HepG2 (cell line): Measurements from ENCODE around the gene C6orf136. TPM values are rescaled to one million over a fixed set of nuclear protein-coding genes. Genes with fewer than 3 reads are reported as not detected.

Experiments
- ATAC-seq: fragments of 200-7000 bp; cut with Tn5 transposase; 3 replicates; pipeline ENCODE4 v1.9.1; 2020; ENCODE audit warnings: mild to moderate bottlenecking, moderate library complexity
- BruUV-seq: library from RNA; stranded (reverse); fragments of 400-500 nt; replicated peaks from 2 replicates; lab custom pipeline; 2021; lab: Mats Ljungman, UMichigan
- CTCF ChIA-PET: fragments of 300-600 bp; formaldehyde crosslinking; extraction: SDS; loops from one replicate; lab custom pipeline; 2021; ENCODE audit warnings: low total read pairs, inconsistent platforms, low intra/inter-chr PET ratio; lab: Yijun Ruan, JAX
- POLR2A ChIA-PET: fragments of 350-600 bp; sonication (Branson Sonifier 250); formaldehyde crosslinking; loops from one replicate; lab custom pipeline; 2020; ENCODE audit warnings: antibody characterized with exemption, inconsistent platforms; lab: Yijun Ruan, JAX
- DNase-seq: peaks from one replicate; pipeline ENCODE4 v3.0.0-alpha.2; 2015; ENCODE audit warnings: low spot score
- FAIRE-seq: peaks from 3 replicates; lab custom pipeline; 2011; peaks lifted over from hg19 to GRCh38; lab: Jason Lieb, UNC
- H2AFZ ChIP-seq: one replicate; pipeline ENCODE4 v1.6.1; 2011; ENCODE audit warnings: low read length, inconsistent platforms
- H3K27ac ChIP-seq: fragments of 300-600 bp; 3 replicates; pipeline ENCODE4 v1.8.0; 2011; ENCODE audit warnings: mixed run types, mild to moderate bottlenecking, mixed read lengths, low read length, inconsistent platforms; ENCODE audit not compliant: insufficient read depth; ENCODE audit errors: extremely low read length
- H3K27me3 ChIP-seq, 2 experiments: fragments of 200-600 bp in 1 of 2; 2 replicates in 1 of 2; 3 replicates in 1 of 2; pipeline versions ENCODE4 v1.6.0 to v1.8.0; 2011; ENCODE audit warnings: low read length in 2 of 2, mild to moderate bottlenecking in 2 of 2, moderate library complexity in 2 of 2, inconsistent platforms in 1 of 2; ENCODE audit not compliant: insufficient read depth in 2 of 2, control insufficient read depth in 1 of 2
- H3K36me3 ChIP-seq, 2 experiments: fragments of 200-600 bp in 1 of 2; replicated peaks in 1 of 2; 2 replicates in 1 of 2; 3 replicates in 1 of 2; pipeline versions ENCODE4 v1.5.1 to v1.8.0; 2011; ENCODE audit warnings: low read length in 2 of 2, inconsistent platforms in 1 of 2; ENCODE audit not compliant: insufficient read depth in 2 of 2, control insufficient read depth in 1 of 2
- H3K4me1 ChIP-seq: 2 replicates; pipeline ENCODE4 v1.5.1; 2012; ENCODE audit warnings: low read length, inconsistent platforms; ENCODE audit not compliant: insufficient read depth
- H3K4me2 ChIP-seq: 2 replicates; pipeline ENCODE4 v1.6.0; 2011; ENCODE audit warnings: low read depth, low read length, inconsistent platforms
- H3K4me3 ChIP-seq, 3 experiments: fragments of 200-600 bp in 1 of 3; sonication (generic), shearing (Covaris generic) in 1 of 3; replicated peaks in 1 of 3; 2 replicates each; pipeline ENCODE4 v1.5.1; 2011 to 2016; ENCODE audit warnings: low read length in 3 of 3, inconsistent platforms in 2 of 3, low read depth in 2 of 3, mild to moderate bottlenecking in 2 of 3, control low read depth in 1 of 3, mixed read lengths in 1 of 3; ENCODE audit not compliant: insufficient read depth in 1 of 3
- H3K79me2 ChIP-seq: one replicate; pipeline ENCODE4 v1.6.1; 2011; ENCODE audit warnings: low read length, inconsistent platforms; ENCODE audit not compliant: insufficient read depth
- H3K9ac ChIP-seq: 2 replicates; pipeline ENCODE4 v1.6.0; 2011; ENCODE audit warnings: mild to moderate bottlenecking, low read depth, low read length, inconsistent platforms; ENCODE audit not compliant: insufficient read depth
- H3K9me3 ChIP-seq: 2 replicates; pipeline ENCODE4 v1.5.1; 2012; ENCODE audit warnings: mild to moderate bottlenecking, low read length
- H4K20me1 ChIP-seq: 2 replicates; pipeline ENCODE4 v1.6.0; 2011; ENCODE audit warnings: inconsistent platforms, mild to moderate bottlenecking, low read length, moderate library complexity; ENCODE audit not compliant: insufficient read depth
- CC2D1A ChIP-seq: sonication (generic); formaldehyde crosslinking; IDR thresholded peaks from 2 replicates; pipeline ENCODE4 v1.8.1; 2023; ENCODE audit warnings: mild to moderate bottlenecking, missing genetic modification reagents
- HOXA5 ChIP-seq: sonication (generic); formaldehyde crosslinking; IDR thresholded peaks from 2 replicates; pipeline ENCODE4 v1.4.0; 2020; ENCODE audit warnings: missing genetic modification reagents
- KDM5A ChIP-seq: fragments of 200-600 bp; sonication (generic); IDR thresholded peaks from 2 replicates; pipeline ENCODE4 v1.7.0; 2018; ENCODE audit warnings: antibody characterized with exemption, mild to moderate bottlenecking, low read length, borderline replicate concordance
- POLR2A ChIP-seq, 2 experiments: IDR thresholded peaks; 2 replicates each; pipeline ENCODE4 v1.6.1; 2011; ENCODE audit warnings: low read depth in 2 of 2, low read length in 2 of 2, mild to moderate bottlenecking in 1 of 2, moderate library complexity in 1 of 2; ENCODE audit not compliant: insufficient read depth in 1 of 2
- POLR2AphosphoS5 ChIP-seq: IDR thresholded peaks from 2 replicates; pipeline ENCODE4 v1.6.1; 2012; ENCODE audit warnings: low read depth, low read length
- POLR2G ChIP-seq: fragments of 200-400 bp; formaldehyde crosslinking; IDR thresholded peaks from 2 replicates; pipeline ENCODE4 v1.6.1; 2018; ENCODE audit warnings: mild to moderate bottlenecking, low read depth, low read length, moderate library complexity
- RBM22 ChIP-seq: fragments of 200-400 bp; formaldehyde crosslinking; optimal IDR thresholded peaks from 2 replicates; pipeline ENCODE3; 2017; ENCODE audit warnings: mild to moderate bottlenecking, low read length, moderate library complexity
- RFXAP ChIP-seq: sonication (generic); formaldehyde crosslinking; IDR thresholded peaks from 2 replicates; pipeline ENCODE4 v1.4.0; 2020; ENCODE audit warnings: missing genetic modification reagents, borderline replicate concordance
- ZNF205 ChIP-seq: IDR thresholded peaks from 2 replicates; pipeline ENCODE4 v1.6.1; 2018; ENCODE audit warnings: missing biosample characterization, missing genetic modification reagents
- ZNF577 ChIP-seq: sonication (generic); formaldehyde crosslinking; IDR thresholded peaks from 2 replicates; pipeline ENCODE4 v1.4.0; 2020; ENCODE audit warnings: mild to moderate bottlenecking, low read depth, missing genetic modification reagents, borderline replicate concordance
- ZNF746 ChIP-seq: sonication (generic); formaldehyde crosslinking; IDR thresholded peaks from 2 replicates; pipeline ENCODE4 v1.8.0; 2022; ENCODE audit warnings: mild to moderate bottlenecking, missing genetic modification reagents
- ZNF891 ChIP-seq: sonication (generic); formaldehyde crosslinking; IDR thresholded peaks from 2 replicates; pipeline ENCODE4 v1.5.0; 2020; ENCODE audit warnings: mild to moderate bottlenecking, missing genetic modification reagents
- ZSCAN20 ChIP-seq: sonication (generic); formaldehyde crosslinking; IDR thresholded peaks from 2 replicates; pipeline ENCODE4 v1.4.0; 2020; ENCODE audit warnings: missing genetic modification reagents, mild to moderate bottlenecking, borderline replicate concordance
- WGBS: methylation state at CpG from one replicate; pipeline ENCODE4 v1.1.6; 2017; ENCODE audit warnings: low lambda C conversion rate; 5-methylcytosine and 5-hydroxymethylcytosine counted together
- in situ Hi-C: cut with HindIII; loops from 2 replicates; pipeline ENCODE4 v1.10.0; 2017; ENCODE audit warnings: low pct_unique_long_range_greater_than_20kb; ENCODE audit not compliant: extremely low pct_ligation_motif_present
- intact Hi-C: fragments of 100-400 bp; cut with micrococcal nuclease; formaldehyde crosslinking; loops from one replicate; pipeline ENCODE4 v1.10.0; 2022; ENCODE audit not compliant: unreplicated experiment
- polyA plus RNA-seq, 8 experiments: library from polyadenylated mRNA; depleted of rRNA in 3 of 8; stranded (reverse) in 7 of 8; unstranded in 1 of 8; fragments of >200 nt; fragmentation: Illumina TruSeq in 4 of 8; extraction: Trizol in 4 of 8; gene quantifications; 2 replicates each; pipeline versions ENCODE4 v1.2.1 to v1.2.3, GENCODE V29; 2011 to 2016; ENCODE audit warnings: low read depth in 4 of 8, missing spikeins in 1 of 8, mixed read lengths in 1 of 8; ENCODE audit not compliant: insufficient read depth in 1 of 8
- total RNA-seq, 5 experiments: library from RNA; depleted of rRNA; stranded (reverse); fragments of >200 nt; fragmentation: Illumina TruSeq; extraction: Trizol; gene quantifications; 2 replicates each; pipeline ENCODE4 v1.2.3, GENCODE V29; 2016; ENCODE audit warnings: low read depth in 1 of 5
- TF ChIP-seq, protein P1 (sequence below): sonication (generic); formaldehyde crosslinking; IDR thresholded peaks from 2 replicates; pipeline ENCODE4 v1.5.0; 2020; ENCODE audit warnings: mild to moderate bottlenecking, missing genetic modification reagents
- TF ChIP-seq, protein P2 (sequence below): IDR thresholded peaks from 2 replicates; pipeline ENCODE4 v1.6.1; 2016; ENCODE audit warnings: low read depth, missing genetic modification reagents, missing compliant biosample characterization

C6orf136 gene
- total and polyA plus RNA-seq, 2 of the 13 experiments (the other 11 are each of a cell fraction or from before 2014, with no cell fraction given) = 12.0 to 26.2 TPM

DNA sequence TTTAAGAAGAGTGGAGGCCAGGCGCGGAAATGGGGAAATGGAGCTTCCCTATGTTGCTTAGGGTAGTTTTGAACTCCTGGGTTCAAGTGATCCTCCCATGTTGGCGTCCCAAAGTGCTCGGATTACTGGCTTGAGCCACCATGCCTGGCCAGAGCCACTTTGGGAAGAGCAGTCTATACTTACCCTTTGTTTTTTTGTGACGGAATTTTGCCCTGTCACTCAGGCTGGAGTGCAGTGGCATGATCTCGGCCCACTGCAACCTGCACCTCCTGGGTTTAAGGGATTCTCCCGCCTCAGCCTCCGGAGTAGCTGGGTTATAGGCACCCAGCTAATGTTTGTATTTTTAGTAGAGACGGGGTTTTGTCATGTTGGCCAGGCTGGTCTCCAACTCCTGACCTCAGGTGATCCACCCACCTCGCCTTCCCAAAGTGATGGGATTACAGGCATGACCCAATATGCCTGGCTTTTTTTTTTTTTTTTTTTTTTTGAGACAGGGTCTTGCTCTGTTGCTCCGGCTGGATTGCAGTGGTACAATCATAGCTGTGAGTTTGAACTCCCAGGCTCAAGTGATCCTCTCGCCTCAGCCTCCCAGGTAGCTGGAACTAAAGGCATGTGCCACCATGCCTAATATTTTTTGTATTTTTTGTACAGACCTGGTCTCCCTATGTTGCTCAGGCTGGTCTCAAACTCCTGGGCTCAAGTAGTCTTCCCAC is 47.9 kb upstream of the C6orf136 start:
- Histone ChIP-seq H3K4me1 (no peaks in the 10 kb centered on the region), H3K9me3 (no peaks in the 10 kb centered on the region), H3K27ac (no peak overlapping the region), H3K79me2 (no peaks in the 10 kb centered on the region), H3K36me3 (peaks cover 26 to 40% of the 10 kb centered on the region in 2 experiments), H3K27me3 (no peaks in the 10 kb centered on the region), H4K20me1 (no peaks in the 10 kb centered on the region), H3K9ac (no peak overlapping the region), H3K4me2 (no peak overlapping the region), H3K4me3 (no peak overlapping the region)
- intact Hi-C loops (no loop called here), in situ Hi-C loops (no loop called here)
- no peak for ATAC-seq
- WGBS = 96% methylated on average over 11 of the region's 12 CpGs
- POLR2A ChIA-PET = interaction anchor here (0.6 to 10.8 kb wide), 14 partner anchors 9 to 201 kb away, joined by 3 to 172 read pairs (median 4); partner anchors contain the start of genes ABCF1, DHX16, GNL1 and PRR3
- FAIRE-seq = no peak
- BruUV-seq = no TSS peak
- no peak for DNase-seq
- CTCF ChIA-PET = interaction anchor here (2.4 kb wide), 1 partner anchor 117 kb away, joined by 19 read pairs; no protein-coding TSS in a partner anchor
- TF ChIP-seq, protein P1, sequence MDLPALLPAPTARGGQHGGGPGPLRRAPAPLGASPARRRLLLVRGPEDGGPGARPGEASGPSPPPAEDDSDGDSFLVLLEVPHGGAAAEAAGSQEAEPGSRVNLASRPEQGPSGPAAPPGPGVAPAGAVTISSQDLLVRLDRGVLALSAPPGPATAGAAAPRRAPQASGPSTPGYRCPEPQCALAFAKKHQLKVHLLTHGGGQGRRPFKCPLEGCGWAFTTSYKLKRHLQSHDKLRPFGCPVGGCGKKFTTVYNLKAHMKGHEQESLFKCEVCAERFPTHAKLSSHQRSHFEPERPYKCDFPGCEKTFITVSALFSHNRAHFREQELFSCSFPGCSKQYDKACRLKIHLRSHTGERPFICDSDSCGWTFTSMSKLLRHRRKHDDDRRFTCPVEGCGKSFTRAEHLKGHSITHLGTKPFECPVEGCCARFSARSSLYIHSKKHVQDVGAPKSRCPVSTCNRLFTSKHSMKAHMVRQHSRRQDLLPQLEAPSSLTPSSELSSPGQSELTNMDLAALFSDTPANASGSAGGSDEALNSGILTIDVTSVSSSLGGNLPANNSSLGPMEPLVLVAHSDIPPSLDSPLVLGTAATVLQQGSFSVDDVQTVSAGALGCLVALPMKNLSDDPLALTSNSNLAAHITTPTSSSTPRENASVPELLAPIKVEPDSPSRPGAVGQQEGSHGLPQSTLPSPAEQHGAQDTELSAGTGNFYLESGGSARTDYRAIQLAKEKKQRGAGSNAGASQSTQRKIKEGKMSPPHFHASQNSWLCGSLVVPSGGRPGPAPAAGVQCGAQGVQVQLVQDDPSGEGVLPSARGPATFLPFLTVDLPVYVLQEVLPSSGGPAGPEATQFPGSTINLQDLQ (CRISPR knock-in tag) = 0 out of 2 replicates have a peak, but pooled peaks have one; percentile 64
- TF ChIP-seq, protein P2, sequence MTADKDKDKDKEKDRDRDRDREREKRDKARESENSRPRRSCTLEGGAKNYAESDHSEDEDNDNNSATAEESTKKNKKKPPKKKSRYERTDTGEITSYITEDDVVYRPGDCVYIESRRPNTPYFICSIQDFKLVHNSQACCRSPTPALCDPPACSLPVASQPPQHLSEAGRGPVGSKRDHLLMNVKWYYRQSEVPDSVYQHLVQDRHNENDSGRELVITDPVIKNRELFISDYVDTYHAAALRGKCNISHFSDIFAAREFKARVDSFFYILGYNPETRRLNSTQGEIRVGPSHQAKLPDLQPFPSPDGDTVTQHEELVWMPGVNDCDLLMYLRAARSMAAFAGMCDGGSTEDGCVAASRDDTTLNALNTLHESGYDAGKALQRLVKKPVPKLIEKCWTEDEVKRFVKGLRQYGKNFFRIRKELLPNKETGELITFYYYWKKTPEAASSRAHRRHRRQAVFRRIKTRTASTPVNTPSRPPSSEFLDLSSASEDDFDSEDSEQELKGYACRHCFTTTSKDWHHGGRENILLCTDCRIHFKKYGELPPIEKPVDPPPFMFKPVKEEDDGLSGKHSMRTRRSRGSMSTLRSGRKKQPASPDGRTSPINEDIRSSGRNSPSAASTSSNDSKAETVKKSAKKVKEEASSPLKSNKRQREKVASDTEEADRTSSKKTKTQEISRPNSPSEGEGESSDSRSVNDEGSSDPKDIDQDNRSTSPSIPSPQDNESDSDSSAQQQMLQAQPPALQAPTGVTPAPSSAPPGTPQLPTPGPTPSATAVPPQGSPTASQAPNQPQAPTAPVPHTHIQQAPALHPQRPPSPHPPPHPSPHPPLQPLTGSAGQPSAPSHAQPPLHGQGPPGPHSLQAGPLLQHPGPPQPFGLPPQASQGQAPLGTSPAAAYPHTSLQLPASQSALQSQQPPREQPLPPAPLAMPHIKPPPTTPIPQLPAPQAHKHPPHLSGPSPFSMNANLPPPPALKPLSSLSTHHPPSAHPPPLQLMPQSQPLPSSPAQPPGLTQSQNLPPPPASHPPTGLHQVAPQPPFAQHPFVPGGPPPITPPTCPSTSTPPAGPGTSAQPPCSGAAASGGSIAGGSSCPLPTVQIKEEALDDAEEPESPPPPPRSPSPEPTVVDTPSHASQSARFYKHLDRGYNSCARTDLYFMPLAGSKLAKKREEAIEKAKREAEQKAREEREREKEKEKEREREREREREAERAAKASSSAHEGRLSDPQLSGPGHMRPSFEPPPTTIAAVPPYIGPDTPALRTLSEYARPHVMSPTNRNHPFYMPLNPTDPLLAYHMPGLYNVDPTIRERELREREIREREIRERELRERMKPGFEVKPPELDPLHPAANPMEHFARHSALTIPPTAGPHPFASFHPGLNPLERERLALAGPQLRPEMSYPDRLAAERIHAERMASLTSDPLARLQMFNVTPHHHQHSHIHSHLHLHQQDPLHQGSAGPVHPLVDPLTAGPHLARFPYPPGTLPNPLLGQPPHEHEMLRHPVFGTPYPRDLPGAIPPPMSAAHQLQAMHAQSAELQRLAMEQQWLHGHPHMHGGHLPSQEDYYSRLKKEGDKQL (CRISPR knock-in tag) = no peak
- no peak for TF ChIP-seq ZNF205 (CRISPR knock-in tag)
- TF ChIP-seq ZSCAN20 = no peak
- no peak for TF ChIP-seq ZNF746 (CRISPR knock-in tag)
- TF ChIP-seq RFXAP (CRISPR knock-in tag) = peak; percentile 17; the same call in 1 of the 2 replicates
- TF ChIP-seq POLR2G = peak; percentile 47; the same call in 1 of the 2 replicates
- no peak for TF ChIP-seq KDM5A
- peak; percentile 16 for TF ChIP-seq RBM22
- TF ChIP-seq ZNF891 (CRISPR knock-in tag) = 0 out of 2 replicates have a peak, but pooled peaks have one; percentile 43
- no peak for TF ChIP-seq CC2D1A (CRISPR knock-in tag)
- peak; percentile 21 for TF ChIP-seq POLR2AphosphoS5
- TF ChIP-seq POLR2A (IDR thresholded peaks at IDR 0.05; ENCODE audit: insufficient read depth in 1 of 2, low read depth in 2 of 2, low read length in 2 of 2) = peak; percentile 25 to 41
- TF ChIP-seq HOXA5 (CRISPR knock-in tag) = 0 out of 2 replicates have a peak, but pooled peaks have one; percentile 5
- TF ChIP-seq ZNF577 (CRISPR knock-in tag) = no peak
- TF ChIP-seq, all 625 proteins: peak for 8
- H2AFZ ChIP-seq = no peak overlapping the region
